HepG2 (cell line): ENCODE data around the gene SYMPK. TPM values are rescaled to one million over a fixed set of nuclear protein-coding genes. Genes with fewer than 3 reads are reported as not detected.
A peak's percentile ranks its signal among the peaks of the same experiment; 100 is the strongest.

Experiments
- ATAC-seq: fragments of 200-7000 bp; cut with Tn5 transposase; 3 replicates; pipeline ENCODE4 v1.9.1; 2020; ENCODE audit warnings: mild to moderate bottlenecking, moderate library complexity
- BruUV-seq: library from RNA; stranded (reverse); fragments of 400-500 nt; replicated peaks from 2 replicates; lab custom pipeline; 2021; lab: Mats Ljungman, UMichigan
- CTCF ChIA-PET: fragments of 300-600 bp; formaldehyde crosslinking; extraction: SDS; loops from one replicate; lab custom pipeline; 2021; ENCODE audit warnings: low total read pairs, inconsistent platforms, low intra/inter-chr PET ratio; lab: Yijun Ruan, JAX
- POLR2A ChIA-PET: fragments of 350-600 bp; sonication (Branson Sonifier 250); formaldehyde crosslinking; loops from one replicate; lab custom pipeline; 2020; ENCODE audit warnings: antibody characterized with exemption, inconsistent platforms; lab: Yijun Ruan, JAX
- DNase-seq: peaks from one replicate; pipeline ENCODE4 v3.0.0-alpha.2; 2015; ENCODE audit warnings: low spot score
- FAIRE-seq: peaks from 3 replicates; lab custom pipeline; 2011; peaks lifted over from hg19 to GRCh38; lab: Jason Lieb, UNC
- H2AFZ ChIP-seq: one replicate; pipeline ENCODE4 v1.6.1; 2011; ENCODE audit warnings: low read length, inconsistent platforms
- H3K27ac ChIP-seq: fragments of 300-600 bp; 3 replicates; pipeline ENCODE4 v1.8.0; 2011; ENCODE audit warnings: mixed run types, mild to moderate bottlenecking, mixed read lengths, low read length, inconsistent platforms; ENCODE audit not compliant: insufficient read depth; ENCODE audit errors: extremely low read length
- H3K27me3 ChIP-seq, 2 experiments: fragments of 200-600 bp in 1 of 2; 2 replicates in 1 of 2; 3 replicates in 1 of 2; pipeline versions ENCODE4 v1.6.0 to v1.8.0; 2011; ENCODE audit warnings: low read length in 2 of 2, mild to moderate bottlenecking in 2 of 2, moderate library complexity in 2 of 2, inconsistent platforms in 1 of 2; ENCODE audit not compliant: insufficient read depth in 2 of 2, control insufficient read depth in 1 of 2
- H3K36me3 ChIP-seq, 2 experiments: fragments of 200-600 bp in 1 of 2; replicated peaks in 1 of 2; 2 replicates in 1 of 2; 3 replicates in 1 of 2; pipeline versions ENCODE4 v1.5.1 to v1.8.0; 2011; ENCODE audit warnings: low read length in 2 of 2, inconsistent platforms in 1 of 2; ENCODE audit not compliant: insufficient read depth in 2 of 2, control insufficient read depth in 1 of 2
- H3K4me1 ChIP-seq: 2 replicates; pipeline ENCODE4 v1.5.1; 2012; ENCODE audit warnings: low read length, inconsistent platforms; ENCODE audit not compliant: insufficient read depth
- H3K4me2 ChIP-seq: 2 replicates; pipeline ENCODE4 v1.6.0; 2011; ENCODE audit warnings: low read depth, low read length, inconsistent platforms
- H3K4me3 ChIP-seq, 3 experiments: fragments of 200-600 bp in 1 of 3; sonication (generic), shearing (Covaris generic) in 1 of 3; replicated peaks in 1 of 3; 2 replicates each; pipeline ENCODE4 v1.5.1; 2011 to 2016; ENCODE audit warnings: low read length in 3 of 3, inconsistent platforms in 2 of 3, low read depth in 2 of 3, mild to moderate bottlenecking in 2 of 3, control low read depth in 1 of 3, mixed read lengths in 1 of 3; ENCODE audit not compliant: insufficient read depth in 1 of 3
- H3K79me2 ChIP-seq: one replicate; pipeline ENCODE4 v1.6.1; 2011; ENCODE audit warnings: low read length, inconsistent platforms; ENCODE audit not compliant: insufficient read depth
- H3K9ac ChIP-seq: 2 replicates; pipeline ENCODE4 v1.6.0; 2011; ENCODE audit warnings: mild to moderate bottlenecking, low read depth, low read length, inconsistent platforms; ENCODE audit not compliant: insufficient read depth
- H3K9me3 ChIP-seq: 2 replicates; pipeline ENCODE4 v1.5.1; 2012; ENCODE audit warnings: mild to moderate bottlenecking, low read length
- H4K20me1 ChIP-seq: 2 replicates; pipeline ENCODE4 v1.6.0; 2011; ENCODE audit warnings: inconsistent platforms, mild to moderate bottlenecking, low read length, moderate library complexity; ENCODE audit not compliant: insufficient read depth
- ESRRA ChIP-seq: sonication (generic); formaldehyde crosslinking; IDR thresholded peaks from 2 replicates; pipeline ENCODE4 v1.5.1; 2020; ENCODE audit warnings: mild to moderate bottlenecking, low read depth, missing genetic modification reagents
- MTF1 ChIP-seq: sonication (generic); formaldehyde crosslinking; IDR thresholded peaks from 2 replicates; pipeline ENCODE4 v1.5.0; 2020; ENCODE audit warnings: missing genetic modification reagents
- ZNF629 ChIP-seq: sonication (generic); formaldehyde crosslinking; conservative IDR thresholded peaks from 2 replicates; pipeline ENCODE4 v1.5.0; 2020; ENCODE audit warnings: missing genetic modification reagents
- ZZZ3 ChIP-seq: sonication (generic); formaldehyde crosslinking; IDR thresholded peaks from 2 replicates; pipeline ENCODE4 v1.4.0; 2020; ENCODE audit warnings: missing genetic modification reagents, mild to moderate bottlenecking, borderline replicate concordance
- WGBS: methylation state at CpG from one replicate; pipeline ENCODE4 v1.1.6; 2017; ENCODE audit warnings: low lambda C conversion rate; 5-methylcytosine and 5-hydroxymethylcytosine counted together
- in situ Hi-C: cut with HindIII; loops from 2 replicates; pipeline ENCODE4 v1.10.0; 2017; ENCODE audit warnings: low pct_unique_long_range_greater_than_20kb; ENCODE audit not compliant: extremely low pct_ligation_motif_present
- intact Hi-C: fragments of 100-400 bp; cut with micrococcal nuclease; formaldehyde crosslinking; loops from one replicate; pipeline ENCODE4 v1.10.0; 2022; ENCODE audit not compliant: unreplicated experiment
- polyA plus RNA-seq, 8 experiments: library from polyadenylated mRNA; depleted of rRNA in 3 of 8; stranded (reverse) in 7 of 8; unstranded in 1 of 8; fragments of >200 nt; fragmentation: Illumina TruSeq in 4 of 8; extraction: Trizol in 4 of 8; gene quantifications; 2 replicates each; pipeline versions ENCODE4 v1.2.1 to v1.2.3, GENCODE V29; 2011 to 2016; ENCODE audit warnings: low read depth in 4 of 8, missing spikeins in 1 of 8, mixed read lengths in 1 of 8; ENCODE audit not compliant: insufficient read depth in 1 of 8
- total RNA-seq, 5 experiments: library from RNA; depleted of rRNA; stranded (reverse); fragments of >200 nt; fragmentation: Illumina TruSeq; extraction: Trizol; gene quantifications; 2 replicates each; pipeline ENCODE4 v1.2.3, GENCODE V29; 2016; ENCODE audit warnings: low read depth in 1 of 5
- TF ChIP-seq, protein P1 (sequence below): sonication (generic); formaldehyde crosslinking; IDR thresholded peaks from 2 replicates; pipeline ENCODE4 v1.4.0; 2020; ENCODE audit warnings: mild to moderate bottlenecking, missing genetic modification reagents
- TF ChIP-seq, protein P2 (sequence below): IDR thresholded peaks from 2 replicates; pipeline ENCODE4 v1.6.1; 2012; ENCODE audit warnings: low read depth, low read length, improper control_type of control experiment

Gene SYMPK
- total and polyA plus RNA-seq, 2 of the 13 experiments (the other 11 are each of a cell fraction or from before 2014, with no cell fraction given), result 21.9 to 55.7 TPM

DNA sequence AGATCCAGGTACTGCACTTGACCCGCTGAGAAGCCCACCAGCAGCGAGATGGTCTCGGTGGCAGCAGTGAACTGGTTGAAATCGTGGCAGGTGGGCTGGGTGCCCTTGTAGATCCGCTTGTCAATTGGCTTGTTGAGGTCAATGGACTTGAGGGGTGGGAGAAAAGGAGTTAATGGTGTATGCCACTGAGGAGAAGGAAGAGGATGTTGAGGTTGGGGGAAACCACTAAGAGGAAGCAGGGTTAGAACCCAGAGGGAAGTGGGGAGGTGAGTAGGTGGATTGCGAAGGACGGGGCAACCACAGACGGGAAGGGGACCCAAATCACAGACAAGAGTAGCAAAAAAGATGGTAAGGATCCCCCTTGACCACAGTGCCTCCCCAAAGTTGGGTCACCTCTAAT, 72.0 kb downstream of the SYMPK start (continued):
- TF ChIP-seq, protein P1, sequence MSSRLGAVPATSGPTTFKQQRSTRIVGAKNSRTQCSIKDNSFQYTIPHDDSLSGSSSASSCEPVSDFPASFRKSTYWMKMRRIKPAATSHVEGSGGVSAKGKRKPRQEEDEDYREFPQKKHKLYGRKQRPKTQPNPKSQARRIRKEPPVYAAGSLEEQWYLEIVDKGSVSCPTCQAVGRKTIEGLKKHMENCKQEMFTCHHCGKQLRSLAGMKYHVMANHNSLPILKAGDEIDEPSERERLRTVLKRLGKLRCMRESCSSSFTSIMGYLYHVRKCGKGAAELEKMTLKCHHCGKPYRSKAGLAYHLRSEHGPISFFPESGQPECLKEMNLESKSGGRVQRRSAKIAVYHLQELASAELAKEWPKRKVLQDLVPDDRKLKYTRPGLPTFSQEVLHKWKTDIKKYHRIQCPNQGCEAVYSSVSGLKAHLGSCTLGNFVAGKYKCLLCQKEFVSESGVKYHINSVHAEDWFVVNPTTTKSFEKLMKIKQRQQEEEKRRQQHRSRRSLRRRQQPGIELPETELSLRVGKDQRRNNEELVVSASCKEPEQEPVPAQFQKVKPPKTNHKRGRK, result no peak

DNA sequence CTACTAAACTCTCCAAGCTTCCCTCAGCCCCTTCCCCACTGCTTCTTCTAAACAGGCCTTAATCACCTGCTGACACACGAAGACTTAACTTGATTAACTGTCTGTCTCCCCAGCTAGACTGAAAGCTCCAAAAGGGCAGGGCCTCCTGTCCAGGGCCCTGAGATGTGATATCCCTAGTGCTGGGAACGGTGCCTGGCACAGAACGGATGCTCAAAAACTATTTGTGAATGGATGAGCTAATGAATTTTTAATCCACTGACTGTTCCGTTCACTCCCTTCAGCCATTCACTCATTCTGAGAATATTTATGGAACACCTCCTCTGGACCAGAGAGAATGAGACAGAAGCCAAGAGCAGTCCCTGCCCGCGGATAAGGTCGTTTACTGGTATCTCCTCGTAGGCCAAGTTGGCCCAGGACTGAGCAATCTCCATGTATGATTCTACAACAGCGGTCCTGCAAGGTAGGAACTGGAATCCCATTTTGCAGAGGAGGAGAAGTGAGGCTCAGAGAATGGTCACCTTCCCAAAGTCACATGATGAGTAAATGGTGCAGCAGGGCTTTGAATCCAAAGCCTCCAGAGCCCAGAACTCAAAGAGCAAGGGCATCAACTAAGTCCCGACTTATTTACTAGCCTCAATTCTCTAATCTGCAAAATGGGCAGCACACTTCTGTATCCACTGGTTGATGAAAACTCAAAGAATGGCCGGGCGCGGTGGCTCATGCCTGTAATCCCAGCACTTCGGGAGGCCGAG, 73.7 kb downstream of the SYMPK start:
- 98% methylated on average over 15 of the region's 15 CpGs for WGBS
- intact Hi-C loops, result no loop called here
- peaks cover 12 to 30% of the 10 kb centered on the region in 2 experiments for H3K36me3 ChIP-seq
- DNase-seq (no peak), FAIRE-seq (no peak), ATAC-seq (no peak)
- no peaks in the 10 kb centered on the region for H3K9me3 ChIP-seq
- H3K4me2 ChIP-seq, result no peak overlapping the region
- no peak overlapping the region for H2AFZ ChIP-seq
- in situ Hi-C loops, result no loop called here
- peaks cover 14% of the 10 kb centered on the region for H3K79me2 ChIP-seq
- CTCF ChIA-PET, result no interaction called here
- H3K9ac ChIP-seq, result no peak overlapping the region
- H3K4me1 ChIP-seq, result peaks cover 20% of the 10 kb centered on the region
- POLR2A ChIA-PET, result no interaction called here
- H3K27me3 ChIP-seq, result peaks cover 0 to 3% of the 10 kb centered on the region in 2 experiments; a peak in 2 of 5 replicates
- H3K4me3 ChIP-seq, result no peak overlapping the region
- no TSS peak for BruUV-seq
- no peak overlapping the region for H3K27ac ChIP-seq
- TF ChIP-seq ZNF629 (CRISPR knock-in tag), result peak; percentile 73
- TF ChIP-seq ZZZ3 (CRISPR knock-in tag), result no peak
- TF ChIP-seq, protein P2, sequence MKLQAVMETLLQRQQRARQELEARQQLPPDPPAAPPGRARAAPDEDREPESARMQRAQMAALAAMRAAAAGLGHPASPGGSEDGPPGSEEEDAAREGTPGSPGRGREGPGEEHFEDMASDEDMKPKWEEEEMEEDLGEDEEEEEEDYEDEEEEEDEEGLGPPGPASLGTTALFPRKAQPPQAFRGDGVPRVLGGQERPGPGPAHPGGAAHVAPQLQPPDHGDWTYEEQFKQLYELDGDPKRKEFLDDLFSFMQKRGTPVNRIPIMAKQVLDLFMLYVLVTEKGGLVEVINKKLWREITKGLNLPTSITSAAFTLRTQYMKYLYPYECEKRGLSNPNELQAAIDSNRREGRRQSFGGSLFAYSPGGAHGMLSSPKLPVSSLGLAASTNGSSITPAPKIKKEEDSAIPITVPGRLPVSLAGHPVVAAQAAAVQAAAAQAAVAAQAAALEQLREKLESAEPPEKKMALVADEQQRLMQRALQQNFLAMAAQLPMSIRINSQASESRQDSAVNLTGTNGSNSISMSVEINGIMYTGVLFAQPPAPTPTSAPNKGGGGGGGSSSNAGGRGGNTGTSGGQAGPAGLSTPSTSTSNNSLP, result no peak
- TF ChIP-seq ESRRA, result no peak
- TF ChIP-seq MTF1 (CRISPR knock-in tag), result no peak
- TF ChIP-seq, all 625 proteins: peak for 1
- H4K20me1 ChIP-seq, result no peaks in the 10 kb centered on the region
